Panc1 (cell line): ENCODE results near the gene CAPN2. TPM values are rescaled to one million over a fixed set of nuclear protein-coding genes. Genes with fewer than 3 reads are reported as not detected.

Source experiments
- ATAC-seq: fragments of 200-7000 bp; cut with Tn5 transposase; 2 replicates; pipeline ENCODE4 v1.9.1; 2020; ENCODE audit warnings: mild to moderate bottlenecking, moderate library complexity
- BruUV-seq: library from RNA; stranded (reverse); fragments of 400-500 nt; replicated peaks from 2 replicates; lab custom pipeline; 2021; lab: Mats Ljungman, UMichigan
- CTCF ChIA-PET: fragments of 300-600 bp; sonication (Branson Sonifier 250); formaldehyde crosslinking; loops from one replicate; lab custom pipeline; 2022; ENCODE audit warnings: antibody characterized with exemption; lab: Charles Lee
- POLR2A ChIA-PET: fragments of 300-600 bp; sonication (Branson Sonifier 250); formaldehyde crosslinking; loops from one replicate; lab custom pipeline; 2022; ENCODE audit warnings: antibody characterized with exemption; lab: Charles Lee
- DNase-seq: peaks from one replicate; pipeline ENCODE4 v3.0.0-alpha.2; 2010; ENCODE audit warnings: low read depth, low spot score
- H3K27ac ChIP-seq: 2 replicates; pipeline ENCODE4 v1.5.1; 2011; ENCODE audit warnings: mild to moderate bottlenecking, low read length, inconsistent platforms
- H3K27me3 ChIP-seq: fragments of 200-500 bp; sonication (Bioruptor generic); 2 replicates; pipeline ENCODE4 v1.6.0; 2014; ENCODE audit warnings: low read length, inconsistent platforms; ENCODE audit not compliant: control insufficient read depth, insufficient read depth
- H3K36me3 ChIP-seq: fragments of 200-500 bp; sonication (Bioruptor generic); 2 replicates; pipeline ENCODE4 v1.5.1; 2014; ENCODE audit warnings: inconsistent platforms, mild to moderate bottlenecking, low read length, moderate library complexity; ENCODE audit not compliant: control insufficient read depth, insufficient read depth
- H3K4me1 ChIP-seq: 2 replicates; pipeline ENCODE4 v1.5.1; 2011; ENCODE audit warnings: inconsistent platforms, mild to moderate bottlenecking, low read length, moderate library complexity; ENCODE audit not compliant: control insufficient read depth, insufficient read depth
- H3K4me3 ChIP-seq, 2 experiments: 2 replicates each; pipeline ENCODE4 v1.5.1; 2011 to 2012; ENCODE audit warnings: low read depth in 2 of 2, low read length in 2 of 2, mild to moderate bottlenecking in 2 of 2, inconsistent platforms in 1 of 2, moderate library complexity in 1 of 2
- H3K9me3 ChIP-seq: fragments of 200-500 bp; sonication (Bioruptor generic); 2 replicates; pipeline ENCODE4 v1.5.1; 2014; ENCODE audit warnings: low read depth, mild to moderate bottlenecking, inconsistent platforms, low read length, moderate library complexity; ENCODE audit not compliant: control insufficient read depth, insufficient read depth
- POLR2AphosphoS5 ChIP-seq: IDR thresholded peaks from 2 replicates; pipeline ENCODE4 v1.6.1; 2012; ENCODE audit warnings: mild to moderate bottlenecking, low read depth, low read length, moderate library complexity
- SIN3A ChIP-seq: IDR thresholded peaks from 2 replicates; pipeline ENCODE4 v1.6.1; 2012; ENCODE audit warnings: low read depth, mild to moderate bottlenecking, low read length, moderate library complexity, borderline replicate concordance; ENCODE audit not compliant: insufficient read depth
- TCF7L2 ChIP-seq: IDR thresholded peaks from 2 replicates; pipeline ENCODE4 v1.6.1; 2011; ENCODE audit warnings: mild to moderate bottlenecking, low read depth, low read length, inconsistent platforms
- in situ Hi-C: cut with HindIII; loops from 2 replicates; pipeline ENCODE4 v1.10.0; 2016; ENCODE audit warnings: low sequenced_read_pairs, low pct_unique_long_range_greater_than_20kb
- intact Hi-C: fragments of 100-400 bp; cut with micrococcal nuclease; formaldehyde crosslinking; loops from one replicate; pipeline ENCODE4 v1.10.0; 2022; ENCODE audit not compliant: unreplicated experiment
- total RNA-seq: library from RNA; stranded (reverse); gene quantifications from one replicate; pipeline ENCODE4 v1.2.1, GENCODE V29; 2021; ENCODE audit not compliant: unreplicated experiment
- TF ChIP-seq, protein P1 (sequence below), 2 experiments: IDR thresholded peaks; 2 replicates each; pipeline ENCODE4 v1.6.1; 2011 to 2012; ENCODE audit warnings: low read depth in 2 of 2, control low read depth in 1 of 2, low read length in 1 of 2, mild to moderate bottlenecking in 1 of 2, moderate library complexity in 1 of 2; ENCODE audit not compliant: insufficient read depth in 1 of 2
- TF ChIP-seq, protein P2 (sequence below): fragments of 450-650 bp; IDR thresholded peaks from 2 replicates; pipeline ENCODE4 v1.5.1; 2017; ENCODE audit warnings: mild to moderate bottlenecking

The CAPN2 gene
- total RNA-seq, 1 experiment from 2014 or later: 171 TPM

DNA sequence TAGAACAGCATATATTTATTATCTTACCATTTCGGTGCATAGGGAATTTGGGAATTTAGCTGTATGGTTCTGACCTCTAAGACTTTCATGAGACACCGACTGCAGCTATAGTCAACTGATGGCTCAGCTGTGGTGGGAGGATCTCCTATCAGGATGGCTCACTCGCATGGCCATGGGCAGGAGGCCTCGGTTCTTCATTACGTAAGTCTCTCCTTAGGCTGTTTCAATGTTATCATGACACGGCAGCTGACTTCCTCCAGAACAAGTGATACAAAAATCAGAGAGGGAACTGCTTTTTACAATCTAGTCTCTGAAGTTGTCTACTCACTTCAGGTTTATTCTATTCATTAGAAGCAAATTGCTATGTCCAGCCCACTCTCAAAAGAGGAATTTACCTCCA lies 33.5 kb upstream of the CAPN2 start:
- DNase-seq (no peak), ATAC-seq (no peak)
- CTCF ChIA-PET: no interaction called here
- BruUV-seq: no TSS peak
- no peaks in the 10 kb centered on the region for H3K9me3 ChIP-seq
- TF ChIP-seq, protein P1, sequence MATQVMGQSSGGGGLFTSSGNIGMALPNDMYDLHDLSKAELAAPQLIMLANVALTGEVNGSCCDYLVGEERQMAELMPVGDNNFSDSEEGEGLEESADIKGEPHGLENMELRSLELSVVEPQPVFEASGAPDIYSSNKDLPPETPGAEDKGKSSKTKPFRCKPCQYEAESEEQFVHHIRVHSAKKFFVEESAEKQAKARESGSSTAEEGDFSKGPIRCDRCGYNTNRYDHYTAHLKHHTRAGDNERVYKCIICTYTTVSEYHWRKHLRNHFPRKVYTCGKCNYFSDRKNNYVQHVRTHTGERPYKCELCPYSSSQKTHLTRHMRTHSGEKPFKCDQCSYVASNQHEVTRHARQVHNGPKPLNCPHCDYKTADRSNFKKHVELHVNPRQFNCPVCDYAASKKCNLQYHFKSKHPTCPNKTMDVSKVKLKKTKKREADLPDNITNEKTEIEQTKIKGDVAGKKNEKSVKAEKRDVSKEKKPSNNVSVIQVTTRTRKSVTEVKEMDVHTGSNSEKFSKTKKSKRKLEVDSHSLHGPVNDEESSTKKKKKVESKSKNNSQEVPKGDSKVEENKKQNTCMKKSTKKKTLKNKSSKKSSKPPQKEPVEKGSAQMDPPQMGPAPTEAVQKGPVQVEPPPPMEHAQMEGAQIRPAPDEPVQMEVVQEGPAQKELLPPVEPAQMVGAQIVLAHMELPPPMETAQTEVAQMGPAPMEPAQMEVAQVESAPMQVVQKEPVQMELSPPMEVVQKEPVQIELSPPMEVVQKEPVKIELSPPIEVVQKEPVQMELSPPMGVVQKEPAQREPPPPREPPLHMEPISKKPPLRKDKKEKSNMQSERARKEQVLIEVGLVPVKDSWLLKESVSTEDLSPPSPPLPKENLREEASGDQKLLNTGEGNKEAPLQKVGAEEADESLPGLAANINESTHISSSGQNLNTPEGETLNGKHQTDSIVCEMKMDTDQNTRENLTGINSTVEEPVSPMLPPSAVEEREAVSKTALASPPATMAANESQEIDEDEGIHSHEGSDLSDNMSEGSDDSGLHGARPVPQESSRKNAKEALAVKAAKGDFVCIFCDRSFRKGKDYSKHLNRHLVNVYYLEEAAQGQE (IDR thresholded peaks at IDR 0.05; ENCODE audit: insufficient read depth in 1 of 2, low read depth in 2 of 2, low read length in 1 of 2): no peak
- TF ChIP-seq, protein P2, sequence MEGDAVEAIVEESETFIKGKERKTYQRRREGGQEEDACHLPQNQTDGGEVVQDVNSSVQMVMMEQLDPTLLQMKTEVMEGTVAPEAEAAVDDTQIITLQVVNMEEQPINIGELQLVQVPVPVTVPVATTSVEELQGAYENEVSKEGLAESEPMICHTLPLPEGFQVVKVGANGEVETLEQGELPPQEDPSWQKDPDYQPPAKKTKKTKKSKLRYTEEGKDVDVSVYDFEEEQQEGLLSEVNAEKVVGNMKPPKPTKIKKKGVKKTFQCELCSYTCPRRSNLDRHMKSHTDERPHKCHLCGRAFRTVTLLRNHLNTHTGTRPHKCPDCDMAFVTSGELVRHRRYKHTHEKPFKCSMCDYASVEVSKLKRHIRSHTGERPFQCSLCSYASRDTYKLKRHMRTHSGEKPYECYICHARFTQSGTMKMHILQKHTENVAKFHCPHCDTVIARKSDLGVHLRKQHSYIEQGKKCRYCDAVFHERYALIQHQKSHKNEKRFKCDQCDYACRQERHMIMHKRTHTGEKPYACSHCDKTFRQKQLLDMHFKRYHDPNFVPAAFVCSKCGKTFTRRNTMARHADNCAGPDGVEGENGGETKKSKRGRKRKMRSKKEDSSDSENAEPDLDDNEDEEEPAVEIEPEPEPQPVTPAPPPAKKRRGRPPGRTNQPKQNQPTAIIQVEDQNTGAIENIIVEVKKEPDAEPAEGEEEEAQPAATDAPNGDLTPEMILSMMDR: no peak
- TF ChIP-seq POLR2AphosphoS5 (no peak), SIN3A (no peak), TCF7L2 (no peak)
- no peaks in the 10 kb centered on the region for H3K4me1 ChIP-seq
- in situ Hi-C loops (no loop called here), intact Hi-C loops (no loop called here)
- H3K4me3 ChIP-seq: no peak overlapping the region
- H3K36me3 ChIP-seq: no peaks in the 10 kb centered on the region
- no peak overlapping the region for H3K27ac ChIP-seq
- POLR2A ChIA-PET: no interaction called here
- no peaks in the 10 kb centered on the region for H3K27me3 ChIP-seq

DNA sequence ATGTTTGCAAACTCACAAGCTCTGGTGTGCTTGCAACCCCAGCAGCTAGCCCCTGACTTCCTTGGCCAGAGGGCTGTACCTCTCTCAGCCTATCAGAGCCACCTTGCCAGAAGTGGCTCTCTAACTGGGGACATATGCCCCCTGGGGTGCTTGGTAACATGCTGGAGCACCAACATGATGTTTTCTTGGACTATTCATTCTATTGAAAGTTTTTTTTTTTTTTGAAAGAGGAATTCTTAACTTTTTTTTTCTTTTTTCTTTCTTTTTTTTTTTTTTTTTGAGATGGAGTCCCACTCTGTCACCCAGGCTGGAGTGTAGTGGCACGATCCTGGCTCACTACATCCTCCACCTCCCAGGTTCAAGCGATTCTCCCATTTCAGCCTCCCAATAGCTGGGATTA lies 32.2 kb upstream of the CAPN2 start:
- TF ChIP-seq, protein P1 (IDR thresholded peaks at IDR 0.05; ENCODE audit: insufficient read depth in 1 of 2, low read depth in 2 of 2, low read length in 1 of 2): no peak
- TF ChIP-seq, protein P2: no peak
- TF ChIP-seq POLR2AphosphoS5: no peak
- TF ChIP-seq SIN3A: no peak
- no peak for TF ChIP-seq TCF7L2
- Histone ChIP-seq H3K27me3 (no peaks in the 10 kb centered on the region), H3K4me3 (no peak overlapping the region), H3K27ac (no peak overlapping the region), H3K36me3 (no peaks in the 10 kb centered on the region), H3K4me1 (no peaks in the 10 kb centered on the region), H3K9me3 (no peaks in the 10 kb centered on the region)
- in situ Hi-C loops: no loop called here
- ChIA-PET CTCF (interaction anchor here (0.6 kb wide), 1 partner anchor 264 kb away, joined by 10 read pairs; no protein-coding TSS in a partner anchor), POLR2A (no interaction called here)
- intact Hi-C loops: no loop called here
- no peak for DNase-seq
- ATAC-seq: no peak
- no TSS peak for BruUV-seq
